Osteoblast (primary cell): ENCODE measurements around the gene TMEM108. TPM values are rescaled to one million over a fixed set of nuclear protein-coding genes. Genes with fewer than 3 reads are reported as not detected.

Experiments
- DNase-seq: peaks from one replicate; pipeline ENCODE4 v3.0.0; 2011; ENCODE audit warnings: low spot score, mixed read lengths; ENCODE audit not compliant: insufficient read length; ENCODE audit errors: missing footprints
- H2AFZ ChIP-seq: 2 replicates; pipeline ENCODE4 v1.6.0; 2011; ENCODE audit warnings: mild to moderate bottlenecking, low read length
- H3K27ac ChIP-seq: 2 replicates; pipeline ENCODE4 v1.5.1; 2011; ENCODE audit warnings: mild to moderate bottlenecking, low read depth, low read length, moderate library complexity
- H3K27me3 ChIP-seq: 2 replicates; pipeline ENCODE4 v1.6.0; 2012; ENCODE audit warnings: mild to moderate bottlenecking, control low read depth, inconsistent platforms, low read length, moderate library complexity; ENCODE audit not compliant: insufficient read depth
- H3K36me3 ChIP-seq: 2 replicates; pipeline ENCODE4 v1.5.1; 2011; ENCODE audit warnings: mild to moderate bottlenecking, low read length, control low read depth, moderate library complexity; ENCODE audit not compliant: insufficient read depth
- H3K4me1 ChIP-seq: 2 replicates; pipeline ENCODE4 v1.5.1; 2011; ENCODE audit warnings: mild to moderate bottlenecking, low read length, control low read depth, moderate library complexity; ENCODE audit not compliant: insufficient read depth
- H3K4me2 ChIP-seq: 2 replicates; pipeline ENCODE4 v1.6.0; 2011; ENCODE audit warnings: mild to moderate bottlenecking, low read length; ENCODE audit not compliant: insufficient read depth
- H3K4me3 ChIP-seq: fragments of 200-600 bp; sonication (generic); 3 replicates; pipeline ENCODE4 v1.5.1; 2012; ENCODE audit warnings: mild to moderate bottlenecking, low read length, inconsistent platforms; ENCODE audit not compliant: insufficient read depth
- H3K79me2 ChIP-seq: 2 replicates; pipeline ENCODE4 v1.6.0; 2012; ENCODE audit warnings: mild to moderate bottlenecking, low read length, control low read depth, inconsistent platforms; ENCODE audit not compliant: insufficient read depth
- H3K9me3 ChIP-seq: 2 replicates; pipeline ENCODE4 v1.5.1; 2011; ENCODE audit warnings: low read depth, low read length, control low read depth
- H4K20me1 ChIP-seq: 2 replicates; pipeline ENCODE4 v1.6.0; 2012; ENCODE audit warnings: mild to moderate bottlenecking, low read length, control low read depth; ENCODE audit not compliant: insufficient read depth
- CTCF ChIP-seq: IDR thresholded peaks from 2 replicates; pipeline ENCODE4 v1.5.1; 2011; ENCODE audit warnings: mild to moderate bottlenecking, low read depth, low read length, moderate library complexity; ENCODE audit errors: extremely low read depth
- total RNA-seq: library from RNA; depleted of rRNA; stranded (reverse); fragments of >200 nt; gene quantifications from 2 replicates; pipeline ENCODE4 v1.2.3, GENCODE V29; 2012

The TMEM108 gene
- total RNA-seq, 1 donor, result 0.36 TPM

- no peak for DNase-seq
- Histone ChIP-seq H3K27ac (no peak overlapping the region), H3K4me3 (no peak overlapping the region), H3K4me1 (no peaks in the 10 kb centered on the region), H2AFZ (no peak overlapping the region), H3K4me2 (no peak overlapping the region), H3K9me3 (no peaks in the 10 kb centered on the region), H4K20me1 (no peaks in the 10 kb centered on the region), H3K27me3 (peaks cover 3% of the 10 kb centered on the region), H3K36me3 (no peaks in the 10 kb centered on the region), H3K79me2 (no peaks in the 10 kb centered on the region)
- TF ChIP-seq CTCF, result no peak
Measured at GRCh38 chr3:133271539-133271938, 233.3 kb downstream of the TMEM108 start.

- Histone ChIP-seq H4K20me1 (no peaks in the 10 kb centered on the region), H3K9me3 (no peaks in the 10 kb centered on the region), H3K27ac (no peak overlapping the region), H3K36me3 (no peaks in the 10 kb centered on the region), H2AFZ (no peak overlapping the region), H3K4me1 (peaks cover 4% of the 10 kb centered on the region), H3K27me3 (no peaks in the 10 kb centered on the region), H3K79me2 (no peaks in the 10 kb centered on the region), H3K4me3 (no peak overlapping the region), H3K4me2 (no peak overlapping the region)
- no peak for TF ChIP-seq CTCF
- DNase-seq, result no peak
Measured at GRCh38 chr3:133273346-133273745, 235.2 kb downstream of the TMEM108 start.

- H2AFZ ChIP-seq, result no peak overlapping the region
- TF ChIP-seq CTCF, result no peak
- H3K27me3 ChIP-seq, result no peaks in the 10 kb centered on the region
Measured at GRCh38 chr3:133274477-133274876, 236.3 kb downstream of the TMEM108 start.

GRCh38 chr3:133276594-133276993, 238.4 kb downstream of the TMEM108 start:
- Histone ChIP-seq H3K4me2 (no peak overlapping the region), H3K27ac (no peak overlapping the region), H3K27me3 (no peaks in the 10 kb centered on the region), H3K4me3 (no peak overlapping the region), H4K20me1 (no peaks in the 10 kb centered on the region), H2AFZ (no peak overlapping the region), H3K4me1 (peaks cover 4% of the 10 kb centered on the region), H3K36me3 (no peaks in the 10 kb centered on the region), H3K79me2 (no peaks in the 10 kb centered on the region), H3K9me3 (no peaks in the 10 kb centered on the region)
- no peak for TF ChIP-seq CTCF
- no peak for DNase-seq

More at GRCh38 chr3:133274477-133274876, 236.3 kb downstream of the TMEM108 start:
- no peaks in the 10 kb centered on the region for H3K9me3 ChIP-seq
- no peaks in the 10 kb centered on the region for H3K79me2 ChIP-seq
- DNase-seq, result no peak
- H3K4me1 ChIP-seq, result peaks cover 4% of the 10 kb centered on the region
- no peak overlapping the region for H3K4me3 ChIP-seq
- no peaks in the 10 kb centered on the region for H4K20me1 ChIP-seq
- no peak overlapping the region for H3K27ac ChIP-seq
- H3K36me3 ChIP-seq, result no peaks in the 10 kb centered on the region
- no peak overlapping the region for H3K4me2 ChIP-seq
